Fibroblast of lung (primary cell): ENCODE measurements around the gene KLHL8. TPM values are rescaled to one million over a fixed set of nuclear protein-coding genes. Genes with fewer than 3 reads are reported as not detected.

Experiments
- DNase-seq, 2 donors: peaks; one replicate each; pipeline versions ENCODE4 v3.0.0 to v3.0.0-alpha.2; 2010; ENCODE audit warnings: low read depth in 2 of 2
- H2AFZ ChIP-seq: 2 replicates; pipeline ENCODE4 v1.5.1; 2012; ENCODE audit warnings: low read length, control low read depth, inconsistent platforms
- H3K27ac ChIP-seq: 2 replicates; pipeline ENCODE4 v1.5.1; 2011; ENCODE audit warnings: low read length, control low read depth; ENCODE audit not compliant: insufficient read depth
- H3K27me3 ChIP-seq: 2 replicates; pipeline ENCODE4 v1.5.1; 2011; ENCODE audit warnings: mild to moderate bottlenecking, low read length; ENCODE audit not compliant: control insufficient read depth, insufficient read depth
- H3K36me3 ChIP-seq: 2 replicates; pipeline ENCODE4 v1.5.1; 2011; ENCODE audit warnings: low read length; ENCODE audit not compliant: control insufficient read depth, insufficient read depth
- H3K4me1 ChIP-seq: 2 replicates; pipeline ENCODE4 v1.5.1; 2011; ENCODE audit warnings: low read length; ENCODE audit not compliant: control insufficient read depth, insufficient read depth; ENCODE audit errors: extremely low read depth
- H3K4me2 ChIP-seq: 2 replicates; pipeline ENCODE4 v1.5.1; 2011; ENCODE audit warnings: low read length, control low read depth; ENCODE audit not compliant: insufficient read depth; ENCODE audit errors: extremely low read depth
- H3K4me3 ChIP-seq, 4 experiments: fragments of 200-600 bp in 1 of 4; sonication (generic) in 1 of 4; replicated peaks in 1 of 4; 2 replicates each; pipeline ENCODE4 v1.5.1; 2011 to 2016; ENCODE audit warnings: low read length in 4 of 4, low read depth in 3 of 4, mild to moderate bottlenecking in 3 of 4, control low read depth in 2 of 4, inconsistent platforms in 1 of 4, mixed read lengths in 1 of 4; ENCODE audit not compliant: insufficient read depth in 1 of 4; ENCODE audit errors: control extremely low read depth in 1 of 4
- H3K79me2 ChIP-seq: 2 replicates; pipeline ENCODE4 v1.5.1; 2012; ENCODE audit warnings: mild to moderate bottlenecking, low read length, inconsistent platforms; ENCODE audit not compliant: control insufficient read depth, insufficient read depth
- H3K9ac ChIP-seq: 2 replicates; pipeline ENCODE4 v1.5.1; 2011; ENCODE audit warnings: mild to moderate bottlenecking, low read length, control low read depth; ENCODE audit not compliant: insufficient read depth
- H3K9me3 ChIP-seq: 2 replicates; pipeline ENCODE4 v1.5.1; 2012; ENCODE audit warnings: low read depth, low read length; ENCODE audit not compliant: control insufficient read depth, insufficient read depth
- H4K20me1 ChIP-seq: 2 replicates; pipeline ENCODE4 v1.5.1; 2011; ENCODE audit warnings: low read length; ENCODE audit not compliant: control insufficient read depth, insufficient read depth; ENCODE audit errors: extremely low read depth
- CTCF ChIP-seq, 2 donors: IDR thresholded peaks in 1 of 2; conservative IDR thresholded peaks in 1 of 2; 1 replicate in 1 of 2; 2 replicates in 1 of 2; pipeline ENCODE4 v1.5.1; 2011 to 2012; ENCODE audit warnings: low read length in 2 of 2, control low read depth in 1 of 2, inconsistent platforms in 1 of 2, low read depth in 1 of 2, mild to moderate bottlenecking in 1 of 2
- EZH2 ChIP-seq: IDR thresholded peaks from 2 replicates; pipeline ENCODE4 v1.5.1; 2012; ENCODE audit warnings: low read length, control low read depth, mild to moderate bottlenecking; ENCODE audit errors: missing control alignments
- polyA plus RNA-seq, 2 donors: library from polyadenylated mRNA; depleted of rRNA in 1 of 2; stranded (reverse) in 1 of 2; unstranded in 1 of 2; fragments of >200 nt; gene quantifications; 2 replicates each; pipeline ENCODE4 v1.2.1, GENCODE V29; 2011 to 2012; ENCODE audit warnings: missing spikeins in 1 of 2
- total RNA-seq: library from RNA; depleted of rRNA; stranded (reverse); fragments of >200 nt; gene quantifications from 2 replicates; pipeline ENCODE4 v1.2.1, GENCODE V29; 2014

KLHL8 gene
- total and polyA plus RNA-seq, 2 donors (not counting 1 experiment from before 2014, with no cell fraction given): 8.8 to 15.7 TPM

- Histone ChIP-seq H4K20me1 (no peaks in the 10 kb centered on the region), H3K9me3 (no peaks in the 10 kb centered on the region), H2AFZ (no peak overlapping the region), H3K4me2 (no peak overlapping the region), H3K27me3 (no peaks in the 10 kb centered on the region), H3K4me3 (no peak overlapping the region), H3K9ac (no peak overlapping the region), H3K27ac (no peak overlapping the region), H3K4me1 (no peaks in the 10 kb centered on the region), H3K79me2 (no peaks in the 10 kb centered on the region), H3K36me3 (no peaks in the 10 kb centered on the region)
- DNase-seq: peak in 1 of 2 donors; percentile 14
- TF ChIP-seq EZH2: no peak
- no peak for TF ChIP-seq CTCF (conservative IDR thresholded peaks at IDR 0.05 in 1 of 2, IDR thresholded peaks at IDR 0.05 in 1 of 2; ENCODE audit: low read depth in 1 of 2, low read length in 2 of 2)
These were observed 30.7 kb upstream of the KLHL8 start for GRCh38 chr4:87251106-87251505.

GRCh38 chr4:87250294-87250693 lies 29.9 kb upstream of the KLHL8 start:
- Histone ChIP-seq H3K36me3 (no peaks in the 10 kb centered on the region), H3K79me2 (no peaks in the 10 kb centered on the region), H4K20me1 (no peaks in the 10 kb centered on the region), H3K27ac (no peak overlapping the region), H2AFZ (no peak overlapping the region), H3K4me2 (no peak overlapping the region), H3K27me3 (no peaks in the 10 kb centered on the region), H3K9me3 (no peaks in the 10 kb centered on the region), H3K9ac (no peak overlapping the region), H3K4me3 (no peak overlapping the region), H3K4me1 (no peaks in the 10 kb centered on the region)
- TF ChIP-seq CTCF (conservative IDR thresholded peaks at IDR 0.05 in 1 of 2, IDR thresholded peaks at IDR 0.05 in 1 of 2; ENCODE audit: low read depth in 1 of 2, low read length in 2 of 2): no peak
- TF ChIP-seq EZH2: no peak
- DNase-seq: no peak

- Histone ChIP-seq H3K27ac (no peak overlapping the region), H3K36me3 (no peaks in the 10 kb centered on the region)
These were observed 29.1 kb upstream of the KLHL8 start for GRCh38 chr4:87249332-87250019.

More at GRCh38 chr4:87249332-87250019, 29.1 kb upstream of the KLHL8 start:
- H3K4me3 ChIP-seq: no peak overlapping the region
- H3K79me2 ChIP-seq: no peaks in the 10 kb centered on the region
- no peak for TF ChIP-seq CTCF (conservative IDR thresholded peaks at IDR 0.05 in 1 of 2, IDR thresholded peaks at IDR 0.05 in 1 of 2; ENCODE audit: low read depth in 1 of 2, low read length in 2 of 2)
- TF ChIP-seq EZH2: no peak
- no peak for DNase-seq
- H2AFZ ChIP-seq: no peak overlapping the region
- H3K4me2 ChIP-seq: no peak overlapping the region
- H3K9ac ChIP-seq: no peak overlapping the region
- H3K4me1 ChIP-seq: no peaks in the 10 kb centered on the region
- H4K20me1 ChIP-seq: no peaks in the 10 kb centered on the region
- H3K9me3 ChIP-seq: no peaks in the 10 kb centered on the region
- H3K27me3 ChIP-seq: no peaks in the 10 kb centered on the region
